ENCODE data around the gene SLC13A2. TPM values are rescaled to one million over a fixed set of nuclear protein-coding genes. Genes with fewer than 3 reads are reported as not detected.

SLC13A2 gene
- total RNA-seq (2021), result not detected in 2 replicates
- long read RNA-seq, result 0 reads

GRCh38 chr17:28473542-28473941 is at the start of gene SLC13A2:
SLC13A2 (plus strand) TSS chr17:28473644; CDS start chr17:28473713, 69 bp downstream.
- H3K4ac ChIP-seq (ENCODE audit: low read depth, low read length), result no peak within 1 kb of the TSS
- no peak within 1 kb of the TSS for H3K9ac ChIP-seq (ENCODE audit: extremely low read depth, insufficient read length, low read length)
- H3K9me3 ChIP-seq (ENCODE audit: control insufficient read depth, low read depth, low read length), result no peaks in the 10 kb centered on the region
- no peaks in the 10 kb centered on the region for H4K20me1 ChIP-seq (ENCODE audit: control insufficient read depth, insufficient read depth, insufficient read length)
- WGBS (ENCODE audit: extremely low coverage, insufficient read length, low lambda C conversion rate), result no CpG with 5 or more reads among the region's 5 CpGs
- H3K27ac ChIP-seq (ENCODE audit: insufficient read length, low read depth, low read length), result no peak within 1 kb of the TSS
- H2AK5ac ChIP-seq (ENCODE audit: insufficient read length, low read length), result no peak within 1 kb of the TSS
- H3K79me1 ChIP-seq (ENCODE audit: insufficient read depth, low read depth, low read length, poor library complexity, severe bottlenecking), result no peaks in the 10 kb centered on the region
- no peak within 1 kb of the TSS; a peak in 1 of 5 replicates for H3K4me3 Mint-ChIP-seq
- H3K79me2 ChIP-seq (ENCODE audit: insufficient read depth, low read length), result no peaks in the 10 kb centered on the region
- no peak within 1 kb of the TSS for H2BK20ac ChIP-seq (ENCODE audit: low read depth, low read length, poor library complexity, severe bottlenecking)
- H2AFZ ChIP-seq (ENCODE audit: low read length), result no peak within 1 kb of the TSS
- TF ChIP-seq CTCF (conservative IDR thresholded peaks at IDR 0.05), result 0 out of 3 replicates have a peak, but pooled peaks have one; percentile 13
- no peaks in the 10 kb centered on the region; the same call in 1 of the 2 replicates for H3K4me1 ChIP-seq (ENCODE audit: insufficient read depth, low read length)
- no peak within 1 kb of the TSS for H3K23ac ChIP-seq (ENCODE audit: insufficient read length, low read depth, low read length)
- H3K23me2 ChIP-seq (ENCODE audit: insufficient read length, low read depth, low read length, poor library complexity, severe bottlenecking), result no peaks in the 10 kb centered on the region
- H4K5ac ChIP-seq (ENCODE audit: insufficient read length, low read depth, low read length), result no peak within 1 kb of the TSS
- H3K14ac ChIP-seq (ENCODE audit: insufficient read depth, low read length), result no peak within 1 kb of the TSS
- H3K27me3 Mint-ChIP-seq (ENCODE audit: low read depth), result peaks cover 13% of the 10 kb centered on the region
- H2BK120ac ChIP-seq (ENCODE audit: low read depth, low read length, poor library complexity, severe bottlenecking), result no peak within 1 kb of the TSS
- no peak within 1 kb of the TSS for H3K4me2 ChIP-seq (ENCODE audit: insufficient read depth, insufficient read length, low read length)
- no peaks in the 10 kb centered on the region for H3K36me3 Mint-ChIP-seq (ENCODE audit: insufficient read depth in 1 of 3, low read depth in 3 of 3)
- no peak within 1 kb of the TSS for H4K91ac ChIP-seq (ENCODE audit: insufficient read length, low read depth, low read length)
- no peaks in the 10 kb centered on the region; the same call in 1 of the 2 replicates for H3K27me3 ChIP-seq (ENCODE audit: insufficient read depth, low read length)
- DNase-seq, result peak; percentile 43
- H3K18ac ChIP-seq (ENCODE audit: insufficient read length, low read depth, low read length), result no peak within 1 kb of the TSS
- H4K8ac ChIP-seq (replicated peaks; ENCODE audit: insufficient read length, low read depth, low read length), result no peak within 1 kb of the TSS
- H3K9me3 Mint-ChIP-seq, result no peaks in the 10 kb centered on the region
- H3K56ac ChIP-seq (ENCODE audit: insufficient read length, low read depth, low read length), result no peak within 1 kb of the TSS
- H3K27ac Mint-ChIP-seq, result peak within 1 kb of the TSS in 1 of 3 experiments; percentile 23; a peak in 2 of 7 replicates
- no peak within 1 kb of the TSS for H2BK5ac ChIP-seq (ENCODE audit: insufficient read length, low read length)
- no peak within 1 kb of the TSS for H3T11ph ChIP-seq (ENCODE audit: low read length)
- H3K4me1 Mint-ChIP-seq, result peaks cover 7 to 18% of the 10 kb centered on the region in 2 experiments
- no peak within 1 kb of the TSS for H2BK15ac ChIP-seq (ENCODE audit: low read depth, low read length)
- H2BK12ac ChIP-seq (ENCODE audit: insufficient read length, low read depth, low read length), result no peak within 1 kb of the TSS
